GM23338 (cell line): ENCODE measurements around the gene AK3. TPM values are rescaled to one million over a fixed set of nuclear protein-coding genes. Genes with fewer than 3 reads are reported as not detected.

ENCODE experiments used
- ATAC-seq: fragments of 200-7000 bp; cut with Tn5 transposase; 3 replicates; pipeline ENCODE4 v1.9.1; 2020
- DNase-seq: peaks from one replicate; pipeline ENCODE4 v3.0.0-alpha.2; 2015; ENCODE audit warnings: low spot score
- H2AFZ ChIP-seq: fragments of 200-600 bp; sonication (generic); 2 replicates; pipeline ENCODE4 v1.8.0; 2016; ENCODE audit warnings: antibody characterized with exemption, mild to moderate bottlenecking, moderate library complexity
- H3F3A ChIP-seq: fragments of 200-600 bp; sonication (generic); replicated peaks from 2 replicates; pipeline ENCODE4 v1.8.0; 2017; ENCODE audit warnings: antibody characterized with exemption, mixed run types, low read depth
- H3K27ac ChIP-seq: fragments of 200-600 bp; sonication (generic); 2 replicates; pipeline ENCODE4 v1.6.1; 2016; ENCODE audit warnings: low read depth
- H3K27me3 ChIP-seq: fragments of 200-600 bp; sonication (generic); 2 replicates; pipeline ENCODE4 v1.8.0; 2016; ENCODE audit warnings: mild to moderate bottlenecking, mixed run types, moderate library complexity; ENCODE audit not compliant: insufficient read depth
- H3K36me3 ChIP-seq: fragments of 200-600 bp; sonication (generic); 2 replicates; pipeline ENCODE4 v1.8.0; 2016; ENCODE audit warnings: mild to moderate bottlenecking; ENCODE audit not compliant: insufficient read depth
- H3K4me1 ChIP-seq: fragments of 200-600 bp; sonication (generic); 2 replicates; pipeline ENCODE4 v1.8.0; 2016; ENCODE audit warnings: mild to moderate bottlenecking, moderate library complexity; ENCODE audit not compliant: insufficient read depth
- H3K4me2 ChIP-seq: fragments of 200-600 bp; sonication (generic); 2 replicates; pipeline ENCODE4 v1.7.1; 2017; ENCODE audit warnings: mixed run types
- H3K4me3 ChIP-seq: fragments of 200-600 bp; sonication (generic); 2 replicates; pipeline ENCODE4 v1.6.1; 2016; ENCODE audit warnings: mixed run types
- H3K79me2 ChIP-seq: fragments of 200-600 bp; sonication (generic); replicated peaks from 2 replicates; pipeline ENCODE4 v1.8.0; 2017; ENCODE audit warnings: mild to moderate bottlenecking; ENCODE audit not compliant: insufficient read depth
- H3K9me2 ChIP-seq: fragments of 200-600 bp; sonication (generic); 2 replicates; pipeline ENCODE4 v1.8.0; 2017; ENCODE audit not compliant: insufficient read depth
- H4K20me1 ChIP-seq: fragments of 200-600 bp; sonication (generic); replicated peaks from 2 replicates; pipeline ENCODE4 v1.8.0; 2017; ENCODE audit warnings: mild to moderate bottlenecking; ENCODE audit not compliant: insufficient read depth
- H3K27ac Mint-ChIP-seq: 2 replicates; pipeline ENCODE4 v1.8.0; 2020; ENCODE audit warnings: inconsistent platforms, mild to moderate bottlenecking, moderate library complexity, mixed read lengths
- H3K27me3 Mint-ChIP-seq: 3 replicates; pipeline ENCODE4 v1.8.0; 2022; ENCODE audit warnings: low read depth, mild to moderate bottlenecking, moderate library complexity, mixed read lengths, inconsistent platforms; ENCODE audit not compliant: insufficient read depth, poor library complexity
- H3K36me3 Mint-ChIP-seq: 3 replicates; pipeline ENCODE4 v1.8.0; 2021; ENCODE audit warnings: low read depth, mild to moderate bottlenecking, inconsistent platforms, moderate library complexity, mixed read lengths
- H3K4me1 Mint-ChIP-seq: 3 replicates; pipeline ENCODE4 v1.8.0; 2020; ENCODE audit warnings: mild to moderate bottlenecking, inconsistent platforms, mixed read lengths
- H3K4me3 Mint-ChIP-seq: 3 replicates; pipeline ENCODE4 v1.8.0; 2021; ENCODE audit warnings: moderate library complexity, mild to moderate bottlenecking, inconsistent platforms, mixed read lengths
- H3K9me3 Mint-ChIP-seq: 3 replicates; pipeline ENCODE4 v1.8.0; 2020; ENCODE audit warnings: moderate library complexity, mild to moderate bottlenecking, inconsistent platforms, mixed read lengths
- CREB1 ChIP-seq: fragments of 250-450 bp; sonication (Bioruptor Pico); IDR thresholded peaks from 2 replicates; pipeline ENCODE4 v1.5.0; 2020; ENCODE audit warnings: low read depth, mild to moderate bottlenecking, moderate library complexity
- CTCF ChIP-seq, 2 experiments: fragments of 200-600 bp in 1 of 2; sonication (generic) in 1 of 2; conservative IDR thresholded peaks; 2 replicates each; pipeline versions ENCODE4 v1.5.1 to v1.6.1; 2016 to 2017; ENCODE audit warnings: antibody characterized with exemption in 2 of 2, low read depth in 2 of 2, mild to moderate bottlenecking in 2 of 2, moderate library complexity in 1 of 2
- EZH2 ChIP-seq: fragments of 200-600 bp; sonication (generic); IDR thresholded peaks from one replicate; pipeline ENCODE4 v1.8.0; 2017; ENCODE audit warnings: antibody characterized with exemption, mild to moderate bottlenecking, low read depth; ENCODE audit not compliant: unreplicated experiment
- EZH2phosphoT487 ChIP-seq: fragments of 200-600 bp; sonication (generic); IDR thresholded peaks from one replicate; pipeline ENCODE4 v1.8.1; 2018; ENCODE audit warnings: antibody characterized with exemption; ENCODE audit not compliant: unreplicated experiment
- JUNB ChIP-seq: IDR thresholded peaks from one replicate; pipeline ENCODE4 v1.6.1; 2016; ENCODE audit warnings: antibody characterized with exemption; ENCODE audit not compliant: unreplicated experiment
- NANOG ChIP-seq: IDR thresholded peaks from 2 replicates; pipeline ENCODE4 v1.6.1; 2016; ENCODE audit warnings: antibody characterized with exemption, borderline replicate concordance
- POLR2AphosphoS5 ChIP-seq: IDR thresholded peaks from 2 replicates; pipeline ENCODE4 v1.6.1; 2016; ENCODE audit warnings: antibody characterized with exemption, low read depth
- STAT1 ChIP-seq: IDR thresholded peaks from one replicate; pipeline ENCODE4 v1.6.1; 2016; ENCODE audit warnings: antibody characterized with exemption; ENCODE audit not compliant: unreplicated experiment
- ZNF114 ChIP-seq: fragments of 250-450 bp; sonication (Bioruptor Pico); IDR thresholded peaks from 2 replicates; pipeline ENCODE4 v1.5.0; 2020; ENCODE audit warnings: mild to moderate bottlenecking, moderate library complexity
- ZNF331 ChIP-seq: fragments of 250-450 bp; sonication (Bioruptor Pico); IDR thresholded peaks from 2 replicates; pipeline ENCODE4 v1.5.0; 2020; ENCODE audit warnings: low read depth, mild to moderate bottlenecking, moderate library complexity
- ZNF462 ChIP-seq: fragments of 250-450 bp; sonication (Bioruptor Pico); IDR thresholded peaks from 2 replicates; pipeline ENCODE4 v1.5.0; 2020; ENCODE audit warnings: mild to moderate bottlenecking, moderate library complexity
- polyA plus RNA-seq: library from polyadenylated mRNA; unstranded; fragments of >200 nt; fragmentation: Nextera tagmentation; extraction: Ambion mirVana; gene quantifications from 2 replicates; pipeline ENCODE4 v1.2.1, GENCODE V29; 2016
- total RNA-seq: library from RNA; depleted of rRNA; stranded (reverse); fragments of >200 nt; shearing (Covaris generic); gene quantifications from 2 replicates; pipeline ENCODE4 v1.2.3, GENCODE V29; 2014
- TF ChIP-seq, protein P1 (sequence below): IDR thresholded peaks from 2 replicates; pipeline ENCODE4 v1.6.1; 2016; ENCODE audit warnings: antibody characterized with exemption

AK3 gene
- total and polyA plus RNA-seq, 2 experiments from 2014 or later = 30.1 to 40.2 TPM

DNA sequence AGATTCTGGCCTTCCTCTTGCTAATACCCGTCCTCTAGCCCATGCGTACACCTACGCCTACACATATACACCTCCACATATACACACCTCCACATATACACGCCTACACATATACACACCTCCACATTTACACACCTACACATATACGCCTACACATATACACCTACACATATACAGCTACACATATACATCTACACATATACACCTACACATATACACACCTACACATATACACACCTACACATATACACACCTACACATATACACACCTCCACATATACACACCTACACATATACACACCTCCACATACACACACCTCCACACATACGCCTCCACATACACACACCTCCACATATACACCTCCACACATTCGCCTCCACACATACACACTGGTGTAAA, 27.2 kb downstream of the AK3 start:
- Histone ChIP-seq H2AFZ (no peak overlapping the region), H3K36me3 (peaks cover 23% of the 10 kb centered on the region), H3K27ac (no peak overlapping the region), H3K4me1 (no peaks in the 10 kb centered on the region), H3K4me2 (no peak overlapping the region), H3K9me2 (no peaks in the 10 kb centered on the region), H4K20me1 (no peaks in the 10 kb centered on the region), H3K4me3 (no peak overlapping the region), H3K27me3 (no peaks in the 10 kb centered on the region), H3F3A (no peaks in the 10 kb centered on the region), H3K79me2 (no peaks in the 10 kb centered on the region)
- ATAC-seq (no peak), DNase-seq (no peak)
- TF ChIP-seq EZH2phosphoT487 (no peak), CREB1 (no peak), ZNF462 (CRISPR knock-in tag) (no peak), EZH2 (no peak), ZNF331 (CRISPR knock-in tag) (no peak), ZNF114 (CRISPR knock-in tag) (no peak), POLR2AphosphoS5 (no peak), CTCF (conservative IDR thresholded peaks at IDR 0.05; ENCODE audit: low read depth in 2 of 2) (no peak), JUNB (no peak), STAT1 (no peak), NANOG (no peak)
- TF ChIP-seq, protein P1, sequence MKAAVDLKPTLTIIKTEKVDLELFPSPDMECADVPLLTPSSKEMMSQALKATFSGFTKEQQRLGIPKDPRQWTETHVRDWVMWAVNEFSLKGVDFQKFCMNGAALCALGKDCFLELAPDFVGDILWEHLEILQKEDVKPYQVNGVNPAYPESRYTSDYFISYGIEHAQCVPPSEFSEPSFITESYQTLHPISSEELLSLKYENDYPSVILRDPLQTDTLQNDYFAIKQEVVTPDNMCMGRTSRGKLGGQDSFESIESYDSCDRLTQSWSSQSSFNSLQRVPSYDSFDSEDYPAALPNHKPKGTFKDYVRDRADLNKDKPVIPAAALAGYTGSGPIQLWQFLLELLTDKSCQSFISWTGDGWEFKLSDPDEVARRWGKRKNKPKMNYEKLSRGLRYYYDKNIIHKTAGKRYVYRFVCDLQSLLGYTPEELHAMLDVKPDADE = no peak
- no peaks in the 10 kb centered on the region for H3K27me3 Mint-ChIP-seq
- no peak overlapping the region for H3K27ac Mint-ChIP-seq
- no peaks in the 10 kb centered on the region for H3K4me1 Mint-ChIP-seq
- no peak overlapping the region for H3K4me3 Mint-ChIP-seq
- H3K9me3 Mint-ChIP-seq = peaks cover 3% of the 10 kb centered on the region; the same call in 2 of the 3 replicates
- H3K36me3 Mint-ChIP-seq = peaks cover 34% of the 10 kb centered on the region
